DOHH2 (cell line): Measurements from ENCODE around the gene TICAM2.
A peak's percentile ranks its signal among the peaks of the same experiment; 100 is the strongest.

Source experiments
- EZH2phosphoT487 ChIP-seq: fragments of 200-600 bp; sonication (generic); IDR thresholded peaks from 2 replicates; pipeline ENCODE4 v1.6.1; 2017; ENCODE audit warnings: borderline replicate concordance, mild to moderate bottlenecking, antibody characterized with exemption, low read length, moderate library complexity, mixed read lengths
- TF ChIP-seq, protein P1 (sequence below): fragments of 200-600 bp; sonication (generic); IDR thresholded peaks from one replicate; pipeline ENCODE4 v1.5.1; 2014; ENCODE audit warnings: antibody characterized with exemption, mild to moderate bottlenecking, low read depth, low read length; ENCODE audit not compliant: poor library complexity, severe bottlenecking

DNA sequence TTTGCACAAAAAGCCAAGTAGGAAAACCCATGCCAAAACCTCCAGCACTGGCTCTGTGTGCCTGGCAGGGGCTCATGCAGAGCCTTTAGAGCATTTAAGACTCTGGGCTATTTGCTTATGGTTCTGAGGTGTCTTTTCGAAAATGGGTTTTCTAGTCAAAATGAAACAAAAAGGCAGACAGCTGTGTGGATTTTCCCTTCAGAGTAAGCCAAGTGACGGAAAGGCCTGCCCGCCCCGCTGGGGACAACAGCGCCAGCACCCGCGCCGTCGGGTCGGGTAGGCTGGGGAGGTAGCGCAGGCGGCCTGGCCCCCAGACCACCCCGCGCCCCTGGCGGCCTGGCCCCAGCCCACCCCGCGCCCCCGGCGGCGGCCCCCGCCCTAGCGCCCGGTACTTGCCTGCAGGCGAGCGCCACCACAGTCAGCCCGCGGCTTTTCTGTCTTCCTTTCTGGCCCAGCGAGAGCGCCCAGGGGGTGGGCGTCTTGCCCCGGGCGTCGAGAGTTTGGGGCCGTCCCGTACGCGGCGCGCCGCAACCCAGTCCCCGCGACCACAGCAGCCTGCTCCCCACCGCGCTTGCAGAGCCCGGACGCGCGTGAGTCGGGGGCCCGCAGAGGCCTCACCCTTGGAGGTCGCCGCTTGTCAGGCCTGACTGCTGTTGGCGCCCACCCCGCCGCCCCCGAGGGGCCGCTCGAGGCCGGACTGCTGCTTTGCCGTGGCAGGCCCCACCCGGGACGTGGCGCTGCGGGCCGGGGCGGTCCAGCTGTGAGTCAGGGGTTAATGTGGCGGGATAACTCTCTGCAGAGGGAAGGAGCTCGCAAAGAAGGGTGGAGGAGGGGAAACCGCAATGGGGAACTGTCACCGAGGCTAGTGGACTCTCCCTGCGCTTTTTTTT, at the start of gene TICAM2:
- TF ChIP-seq, protein P1, sequence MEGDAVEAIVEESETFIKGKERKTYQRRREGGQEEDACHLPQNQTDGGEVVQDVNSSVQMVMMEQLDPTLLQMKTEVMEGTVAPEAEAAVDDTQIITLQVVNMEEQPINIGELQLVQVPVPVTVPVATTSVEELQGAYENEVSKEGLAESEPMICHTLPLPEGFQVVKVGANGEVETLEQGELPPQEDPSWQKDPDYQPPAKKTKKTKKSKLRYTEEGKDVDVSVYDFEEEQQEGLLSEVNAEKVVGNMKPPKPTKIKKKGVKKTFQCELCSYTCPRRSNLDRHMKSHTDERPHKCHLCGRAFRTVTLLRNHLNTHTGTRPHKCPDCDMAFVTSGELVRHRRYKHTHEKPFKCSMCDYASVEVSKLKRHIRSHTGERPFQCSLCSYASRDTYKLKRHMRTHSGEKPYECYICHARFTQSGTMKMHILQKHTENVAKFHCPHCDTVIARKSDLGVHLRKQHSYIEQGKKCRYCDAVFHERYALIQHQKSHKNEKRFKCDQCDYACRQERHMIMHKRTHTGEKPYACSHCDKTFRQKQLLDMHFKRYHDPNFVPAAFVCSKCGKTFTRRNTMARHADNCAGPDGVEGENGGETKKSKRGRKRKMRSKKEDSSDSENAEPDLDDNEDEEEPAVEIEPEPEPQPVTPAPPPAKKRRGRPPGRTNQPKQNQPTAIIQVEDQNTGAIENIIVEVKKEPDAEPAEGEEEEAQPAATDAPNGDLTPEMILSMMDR, result peak; percentile 55
- TF ChIP-seq EZH2phosphoT487, result no peak
